Measurements from ENCODE around the gene NFATC2.

Gene NFATC2

DNA sequence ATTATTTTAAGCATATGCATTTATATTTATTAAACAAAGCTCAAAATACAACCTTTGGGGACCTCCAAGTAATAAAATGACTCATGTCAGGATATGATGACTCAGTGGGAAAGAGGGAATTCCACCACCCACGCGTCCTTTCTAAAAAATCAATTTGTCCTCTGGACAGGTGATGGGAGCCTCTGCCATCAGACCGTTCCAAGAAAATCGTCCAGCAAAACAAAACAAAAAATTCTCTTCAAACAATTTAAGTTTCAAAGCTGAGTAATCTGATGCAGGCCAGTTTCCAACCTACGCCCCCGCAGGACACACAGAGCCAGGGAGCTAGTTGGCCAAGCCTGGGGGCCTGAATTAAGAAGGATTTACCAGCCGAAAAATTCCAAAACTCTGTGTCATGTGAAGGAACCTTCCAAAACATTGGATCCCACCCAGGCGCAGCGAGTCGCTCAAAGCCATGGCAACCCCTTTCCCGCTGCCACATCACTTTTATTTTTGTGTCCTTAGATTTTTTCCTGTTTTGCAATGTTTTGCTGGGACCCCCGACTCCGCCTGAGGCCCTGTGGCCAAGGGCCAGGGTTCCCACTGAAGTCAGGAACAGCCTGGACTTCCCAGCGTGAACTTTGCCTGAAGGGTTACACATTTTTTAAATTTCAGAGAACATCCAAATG lies 95.3 kb downstream of the NFATC2 start:
- DNase-seq, result no peak

DNA sequence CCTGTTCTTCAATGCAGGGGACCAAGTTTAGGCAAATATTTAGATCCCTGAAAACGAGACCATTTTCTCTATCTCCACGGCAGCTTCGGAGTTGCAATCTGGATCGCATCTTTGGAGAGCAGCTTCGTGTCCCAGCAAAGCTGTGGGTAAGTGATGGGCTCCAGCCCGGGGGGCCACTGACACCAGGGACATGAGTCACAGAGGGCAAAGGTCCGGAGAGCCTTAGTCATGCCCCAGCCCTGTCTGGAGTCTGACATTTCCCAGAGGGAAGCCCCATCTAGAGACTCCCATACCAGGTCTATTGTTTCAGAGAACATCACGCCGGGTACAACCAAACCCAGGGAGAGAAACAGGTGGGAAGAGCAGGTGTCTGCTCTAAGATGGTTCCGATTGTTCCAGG lies 95.9 kb downstream of the NFATC2 start:
- DNase-seq, result no peak

DNA sequence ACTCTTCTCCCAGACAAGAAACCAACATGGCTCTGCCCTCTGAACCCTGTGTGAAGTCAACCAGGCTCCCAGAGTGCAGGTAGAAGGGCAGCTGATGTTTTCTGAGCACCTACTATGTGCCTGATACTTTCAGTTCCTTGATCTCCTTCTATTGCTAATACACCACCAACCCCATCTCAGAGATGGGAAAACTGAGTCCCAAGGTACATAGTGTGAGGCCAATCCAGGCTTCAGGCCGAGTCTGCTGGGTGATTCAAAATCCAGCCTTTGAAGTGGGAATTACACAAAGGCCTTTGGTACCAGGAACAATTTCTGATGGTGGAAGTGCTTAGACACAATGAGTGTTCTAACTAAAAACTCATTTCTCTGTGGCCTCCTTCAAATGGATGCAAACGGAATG lies 96.3 kb downstream of the NFATC2 start:
- no peak for DNase-seq

DNA sequence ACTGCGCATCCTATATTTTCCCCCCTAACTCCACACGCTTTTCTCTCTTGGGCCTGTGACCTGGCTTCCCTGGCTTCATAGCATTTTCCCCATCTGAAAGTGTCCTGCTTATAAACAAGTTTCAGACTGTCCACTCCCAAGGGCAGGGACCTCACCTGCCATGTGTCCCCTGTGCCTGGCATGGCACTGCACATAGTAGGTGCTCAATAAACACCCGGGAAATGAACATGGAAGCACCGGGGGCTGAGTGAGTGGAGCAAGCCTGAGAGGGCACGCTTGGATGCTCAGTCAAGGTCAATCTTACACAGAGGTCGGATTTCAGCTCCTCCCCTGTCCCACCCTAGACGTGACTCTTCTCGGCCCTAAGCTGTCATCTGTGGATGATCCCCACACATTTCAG lies 96.9 kb downstream of the NFATC2 start:
- DNase-seq, result no peak

DNA sequence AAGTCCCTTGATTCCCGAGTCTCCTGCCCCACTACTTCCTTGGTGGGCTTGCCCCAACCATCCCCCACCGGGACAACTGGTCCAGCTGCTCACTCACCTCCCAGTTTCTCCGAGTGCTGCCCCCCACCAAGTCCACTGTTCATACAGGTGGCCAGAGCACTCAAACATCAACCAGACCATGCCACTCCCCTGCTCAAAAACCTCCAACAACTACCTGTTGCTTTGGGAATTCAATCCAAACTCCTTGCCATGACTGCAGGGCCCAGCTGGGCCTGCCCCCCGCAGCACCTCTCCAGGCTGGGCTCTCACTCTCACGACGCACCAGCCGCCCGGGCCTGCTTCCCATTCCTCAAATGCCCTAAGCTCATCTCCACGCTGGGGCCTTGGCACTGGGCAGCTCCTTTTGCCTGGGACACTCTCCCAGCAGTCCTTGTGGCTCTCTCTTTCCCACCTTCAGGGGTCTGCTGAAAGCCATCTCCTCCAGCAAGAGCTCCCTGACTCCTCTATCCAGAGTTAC lies 97.5 kb downstream of the NFATC2 start:
- no peak for DNase-seq

DNA sequence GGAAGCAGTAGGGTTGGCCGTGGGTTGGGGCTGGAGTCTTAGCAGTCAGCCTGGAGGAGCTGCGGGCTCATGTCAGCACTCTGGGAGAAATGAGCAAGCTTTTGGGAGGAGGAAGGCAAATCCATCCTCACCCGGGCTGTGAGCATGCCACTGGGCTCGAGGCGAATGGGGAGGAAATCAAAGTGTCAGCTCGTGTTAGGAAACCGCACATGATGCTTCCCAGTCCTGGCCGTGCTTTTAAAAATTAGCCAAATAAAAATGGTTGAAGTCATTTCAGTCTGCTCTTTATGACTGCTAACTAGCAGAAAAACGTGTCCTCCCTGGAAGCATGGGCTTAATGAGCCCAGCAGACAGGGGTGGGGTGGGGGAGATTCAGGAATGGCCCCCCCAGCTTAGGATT lies 98.1 kb downstream of the NFATC2 start:
- DNase-seq, result no peak

DNA sequence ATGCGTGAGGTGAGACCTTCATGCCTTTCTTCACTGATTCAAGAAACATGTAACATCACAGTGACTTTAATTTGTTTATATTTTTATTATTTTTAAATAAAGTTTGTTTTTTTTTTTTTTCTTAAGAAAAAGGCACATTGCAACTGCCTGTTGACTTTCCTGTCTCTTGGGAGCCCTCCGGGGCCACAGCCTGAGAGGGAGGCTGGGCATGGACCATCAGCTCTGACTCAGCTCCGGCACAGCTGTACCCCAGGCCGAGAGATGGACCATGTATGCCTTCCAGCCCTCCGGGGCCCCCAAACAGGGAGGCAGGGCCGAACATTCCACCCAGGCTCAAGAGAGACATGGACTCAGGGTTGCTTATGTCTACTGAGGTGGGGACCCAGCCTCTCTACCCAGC lies 99.9 kb downstream of the NFATC2 start:
- DNase-seq, result no peak

DNA sequence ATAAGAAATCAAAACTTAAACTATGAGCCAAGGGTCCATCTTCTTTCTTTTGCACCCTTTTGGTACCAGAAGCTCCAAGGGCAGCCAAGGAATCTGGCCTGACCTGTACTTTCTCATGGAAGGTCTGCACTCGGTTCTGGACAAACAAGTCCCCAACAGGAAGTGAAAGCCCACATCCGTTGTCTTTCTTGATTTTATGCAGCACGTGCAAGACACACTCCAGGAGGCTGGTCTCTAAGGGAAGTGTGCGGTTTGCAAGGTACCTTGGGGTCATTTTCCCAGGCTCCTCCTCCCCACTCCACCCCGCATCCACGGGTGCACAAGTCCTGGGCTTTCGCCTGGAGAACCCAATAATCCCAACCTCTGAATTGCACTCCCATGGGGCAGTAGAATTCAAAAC lies 101.9 kb downstream of the NFATC2 start:
- no peak for DNase-seq

DNA sequence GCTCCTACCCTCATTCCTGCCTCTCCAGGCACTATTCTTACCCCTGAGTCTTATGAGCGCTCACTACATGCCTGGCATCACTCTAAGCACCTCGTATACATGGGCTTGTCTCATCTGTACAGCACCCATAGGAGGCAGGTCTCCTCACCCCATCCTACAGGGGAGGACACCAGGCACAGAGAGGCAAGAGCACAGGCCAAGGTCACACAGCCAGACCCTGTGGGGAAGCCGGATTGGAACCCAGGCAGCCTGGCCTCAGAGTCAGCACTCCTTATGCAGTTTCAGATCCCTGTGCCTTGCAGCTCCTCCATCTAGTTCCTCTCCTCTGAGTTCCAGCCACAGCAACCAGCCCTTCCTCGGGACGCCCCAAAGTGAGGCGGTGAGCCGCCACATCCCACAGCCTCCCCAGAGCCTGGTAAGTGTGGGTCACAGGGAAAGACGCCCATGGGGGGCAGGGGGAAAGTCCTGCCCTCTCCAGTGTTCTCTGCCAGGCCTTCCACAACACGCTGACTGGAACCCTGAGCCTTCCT lies 103.3 kb downstream of the NFATC2 start:
- no peak for DNase-seq

DNA sequence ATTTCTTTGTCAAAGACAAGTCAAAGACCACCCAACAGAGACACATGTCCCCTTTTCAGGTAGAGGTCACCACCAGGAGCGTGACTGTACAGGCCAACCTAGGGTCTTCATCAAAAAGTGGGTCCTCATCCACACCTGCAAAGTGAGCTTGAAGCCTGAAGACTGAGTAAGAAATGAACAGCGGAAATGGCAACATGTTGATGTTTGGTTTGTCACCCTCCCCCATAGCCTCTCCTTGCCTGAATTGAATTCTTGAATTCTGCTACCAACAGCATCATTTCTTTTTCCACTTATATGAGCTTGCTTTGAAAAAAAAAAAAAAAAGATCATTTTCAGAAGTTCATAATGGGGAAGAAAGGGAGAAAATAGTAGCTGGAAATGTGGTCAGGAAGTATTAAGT lies 104.4 kb downstream of the NFATC2 start:
- no peak for DNase-seq

DNA sequence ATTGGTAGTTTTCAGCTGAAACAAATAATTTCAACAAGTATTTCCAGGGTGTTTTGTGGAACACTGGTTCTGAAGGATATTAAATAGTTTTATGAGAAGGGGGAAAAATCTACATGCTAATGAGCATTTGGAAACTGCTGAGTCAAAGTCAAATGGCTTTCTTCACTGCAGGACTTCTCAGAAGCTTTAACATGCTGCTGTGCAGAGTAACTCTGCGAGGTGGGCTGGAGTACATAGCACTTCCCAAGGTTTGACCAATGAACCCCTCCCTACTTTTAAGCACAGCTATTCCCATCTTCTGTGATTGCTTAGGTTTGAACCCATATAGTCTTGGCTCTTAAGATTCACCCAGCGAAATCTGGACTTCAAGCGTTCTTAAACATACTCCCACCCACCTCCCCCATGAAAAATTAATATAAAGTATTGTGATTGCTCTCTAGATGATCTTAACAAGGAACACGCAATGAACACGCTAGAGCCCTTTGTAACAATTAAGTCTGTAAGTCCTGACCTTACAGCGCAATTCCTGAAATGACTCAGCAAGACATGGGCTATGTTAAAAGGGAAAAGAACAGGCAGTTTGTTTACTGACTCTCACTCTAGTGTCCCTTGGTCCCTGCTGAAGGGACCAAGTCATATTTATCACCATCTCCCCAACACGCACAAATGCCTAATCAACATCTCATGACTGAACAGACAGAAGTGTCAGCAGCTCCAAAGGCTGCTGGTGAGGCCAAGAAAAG lies 105.2 kb downstream of the NFATC2 start:
- no peak for DNase-seq

DNA sequence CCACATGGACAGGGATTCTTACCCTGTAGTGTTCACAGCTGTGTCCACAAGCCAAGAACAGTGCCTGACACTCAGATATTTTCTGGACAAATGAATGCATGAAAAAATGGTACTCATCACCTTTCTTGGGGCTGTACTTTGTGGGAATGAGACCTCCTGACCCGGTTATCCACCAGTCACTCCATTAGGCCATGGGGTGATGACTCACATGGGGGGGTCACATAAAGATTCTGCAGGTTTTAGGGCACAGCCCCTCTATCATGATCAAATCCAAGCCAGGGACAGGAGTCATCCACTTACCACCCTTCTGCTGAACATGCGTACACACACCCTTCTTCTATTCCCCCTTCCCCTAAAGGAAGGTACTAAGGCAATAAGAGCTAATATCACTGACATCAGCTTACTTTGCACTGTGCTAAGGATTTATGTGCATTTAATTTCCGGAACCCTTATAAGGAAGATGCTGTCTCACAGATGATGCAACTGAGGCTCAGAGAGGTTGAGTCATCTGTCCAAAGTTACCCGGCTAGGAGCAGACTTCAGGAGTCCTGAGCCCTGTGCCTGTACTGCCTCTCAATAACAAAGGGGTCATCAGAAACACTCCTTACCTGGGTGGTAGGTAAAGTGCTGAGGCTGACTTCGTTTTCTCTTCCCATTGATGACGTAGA lies 107.8 kb downstream of the NFATC2 start:
- DNase-seq, result no peak

DNA sequence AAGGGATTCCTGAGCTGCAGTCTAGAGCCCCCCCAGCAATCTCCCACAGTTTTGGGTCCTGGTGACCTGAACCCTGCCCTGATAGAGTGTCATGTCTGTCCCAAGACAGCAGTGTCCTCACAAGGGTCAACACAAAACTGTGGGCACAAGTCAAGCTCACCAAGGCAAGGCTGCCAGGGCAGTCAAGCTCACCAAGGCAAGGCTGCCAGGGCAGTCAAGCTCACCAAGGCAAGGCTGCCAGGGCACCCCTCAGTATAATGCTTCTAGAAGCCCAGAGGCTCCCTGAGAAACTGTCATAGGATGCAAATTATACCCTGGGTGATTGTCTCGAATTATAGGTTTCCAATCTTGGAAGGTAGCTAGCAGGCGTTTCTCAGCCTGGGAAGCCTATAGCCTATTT lies 108.5 kb downstream of the NFATC2 start:
- DNase-seq, result no peak

DNA sequence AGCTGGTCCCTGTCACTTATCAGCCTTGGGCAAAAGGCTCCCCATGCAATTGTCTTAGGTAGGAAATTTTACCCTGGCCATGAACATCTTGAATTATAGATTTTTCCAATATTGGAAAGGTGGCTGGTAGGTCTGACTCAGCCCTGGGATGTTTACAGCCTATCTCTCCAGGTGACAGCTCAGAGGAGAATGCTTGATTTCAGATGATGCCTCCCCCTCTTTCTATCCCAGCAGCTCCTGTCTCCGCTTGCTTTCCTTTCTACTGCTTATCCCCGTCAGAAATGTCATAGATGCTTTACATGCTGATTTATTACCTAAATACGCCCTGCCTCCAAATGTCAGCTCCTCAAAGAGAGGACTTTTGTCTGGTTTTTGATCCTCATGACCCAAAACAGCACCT lies 109.6 kb downstream of the NFATC2 start:
- DNase-seq, result no peak

DNA sequence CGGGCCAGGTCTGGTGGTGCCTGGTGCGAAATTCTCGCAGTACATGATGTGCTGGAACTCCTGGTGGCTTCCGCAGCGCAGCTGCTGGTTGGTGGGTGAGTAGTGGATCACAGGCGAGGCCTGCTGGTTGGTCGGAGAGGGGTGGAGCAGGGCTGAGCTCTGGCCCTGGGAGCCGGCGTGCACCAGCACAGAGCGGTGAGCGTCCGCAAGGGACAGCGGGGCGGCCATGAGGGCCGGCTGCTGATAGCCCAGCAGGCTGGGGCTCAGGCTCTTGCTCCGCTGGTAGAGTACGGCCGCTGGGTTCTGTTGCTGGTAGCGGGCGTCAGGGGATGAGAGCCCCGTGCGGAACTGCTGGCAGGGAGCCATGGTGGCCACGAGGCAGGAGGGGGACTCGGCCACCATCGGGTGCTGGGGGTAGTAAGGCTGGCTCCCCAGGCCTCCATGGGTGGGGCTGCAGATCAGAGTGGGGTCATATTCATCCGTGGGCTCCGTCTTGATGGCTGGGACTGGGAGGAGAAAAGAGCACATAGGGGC lies 110.2 kb downstream of the NFATC2 start:
- DNase-seq, result no peak

DNA sequence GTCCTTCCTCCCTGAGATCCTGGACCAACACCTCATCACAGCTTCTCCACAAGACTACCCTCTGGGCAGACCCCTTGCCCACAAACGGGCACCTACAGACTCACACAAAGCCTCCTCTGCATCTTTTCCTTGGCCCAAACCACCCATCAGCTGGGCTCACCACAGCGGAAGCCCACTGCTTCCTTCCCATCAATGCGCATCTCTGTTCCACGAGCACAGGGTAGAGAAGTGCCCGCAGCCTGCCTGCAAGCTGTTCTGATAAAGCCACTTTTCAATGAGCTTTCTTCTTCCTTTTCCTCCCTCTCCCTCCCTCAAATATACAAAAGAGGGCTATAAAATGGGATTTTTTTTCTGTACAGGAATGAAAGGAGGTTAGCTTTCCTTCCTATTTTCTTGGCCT lies 111.2 kb downstream of the NFATC2 start:
- DNase-seq, result no peak

DNA sequence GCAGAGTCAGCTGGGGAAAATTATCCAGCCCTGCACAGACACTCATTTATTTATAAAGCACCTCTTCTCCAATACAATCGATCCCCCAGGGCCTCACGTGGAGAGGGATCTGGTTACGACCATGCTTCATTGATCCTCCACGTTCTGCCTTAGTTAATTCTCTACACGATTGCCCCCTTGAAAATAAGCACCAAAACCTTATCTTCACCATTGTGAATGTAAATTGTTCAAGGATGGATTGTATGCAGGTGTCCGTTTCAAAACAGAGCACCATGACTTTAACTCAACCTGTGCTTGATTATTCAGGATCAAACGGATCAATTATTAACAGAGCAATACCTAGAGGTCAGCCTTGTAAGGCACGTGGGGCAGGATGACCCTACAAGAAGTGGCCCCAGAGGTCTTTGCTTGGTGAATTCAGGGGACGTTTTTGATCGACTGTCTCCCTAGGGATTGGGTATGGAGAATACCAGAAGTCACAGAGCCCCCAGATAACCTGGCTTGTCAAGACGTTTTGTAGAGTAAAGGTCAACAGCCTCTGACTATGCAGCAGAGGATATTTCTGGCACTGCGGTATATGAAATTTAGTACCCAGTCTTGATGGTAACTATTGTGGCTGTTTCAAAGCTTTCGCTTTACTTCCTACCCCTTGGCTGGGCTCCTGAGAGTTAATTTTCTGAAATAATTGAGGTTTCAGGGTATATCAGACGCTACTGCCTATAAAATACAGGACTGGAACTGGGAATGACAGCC lies 112.1 kb downstream of the NFATC2 start:
- DNase-seq, result no peak

DNA sequence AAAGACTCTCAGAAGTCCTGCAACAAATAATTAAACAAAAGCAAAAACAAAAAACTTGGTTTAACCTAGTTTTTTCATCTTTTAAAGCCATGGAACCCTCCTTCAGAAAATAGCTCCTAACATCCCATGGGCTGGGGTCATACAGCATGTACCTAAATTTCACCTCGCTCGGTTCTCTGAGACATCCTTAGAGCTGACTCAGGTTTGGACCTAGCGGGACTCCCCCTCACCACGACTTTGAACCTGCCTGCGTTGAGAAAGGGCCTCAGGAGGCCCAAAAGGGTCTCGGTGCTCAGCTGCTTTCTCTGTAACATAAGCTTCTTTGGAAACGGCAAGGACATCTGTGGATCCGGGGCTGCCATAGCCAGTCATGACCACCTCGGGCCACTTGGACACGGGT lies 112.8 kb downstream of the NFATC2 start:
- no peak for DNase-seq

DNA sequence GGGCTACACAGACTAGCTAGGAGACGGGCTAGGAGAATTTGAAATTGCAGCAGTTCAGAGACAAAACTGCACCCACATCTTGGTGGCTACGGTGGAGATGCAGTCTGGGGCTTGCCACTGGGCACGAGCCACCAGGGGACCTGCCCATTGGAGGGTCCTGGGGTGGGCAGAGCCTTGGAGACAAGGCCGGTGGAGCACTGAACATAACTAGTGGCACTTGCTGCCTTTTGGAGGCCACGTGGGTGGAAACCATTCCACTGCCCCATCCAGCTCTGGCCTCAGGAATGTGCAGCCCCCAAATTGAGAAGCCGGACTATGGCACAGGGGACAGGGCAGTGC lies 113.4 kb downstream of the NFATC2 start:
- DNase-seq, result no peak

DNA sequence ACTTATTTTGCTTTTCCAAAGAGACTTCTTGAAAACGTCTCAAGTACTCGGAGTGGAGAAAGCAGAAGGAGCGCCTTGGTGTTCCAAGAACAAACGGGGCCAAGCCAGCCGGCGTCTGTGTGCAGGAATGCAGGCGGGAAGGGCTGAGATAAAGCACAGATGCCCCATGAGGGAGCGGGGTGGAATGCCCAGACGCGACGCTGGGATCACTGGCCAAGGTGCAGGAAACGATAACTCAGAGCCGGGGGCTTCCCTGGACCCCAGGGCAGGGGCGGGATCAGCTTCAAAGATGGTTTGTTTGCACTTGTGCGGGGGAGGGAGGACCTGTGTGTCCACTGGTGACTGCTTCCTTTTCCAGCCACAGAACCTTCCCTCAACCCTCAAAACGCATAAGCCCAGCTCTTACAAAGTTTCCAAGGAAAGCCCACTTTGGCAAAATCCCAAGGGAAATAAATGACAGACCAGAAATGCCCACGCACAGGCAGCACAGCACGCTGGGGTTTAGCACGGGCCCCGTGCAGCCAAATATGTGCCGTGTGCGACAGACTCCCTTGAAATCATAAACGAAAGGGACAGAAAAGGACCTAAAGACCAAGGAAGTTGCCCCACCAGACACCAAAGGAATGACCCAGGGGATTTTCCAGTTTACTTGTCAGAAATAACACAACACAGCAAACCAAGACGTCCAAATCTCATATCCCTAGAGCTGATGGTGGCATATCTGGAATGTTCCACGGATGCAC lies 113.9 kb downstream of the NFATC2 start:
- DNase-seq, result no peak

DNA sequence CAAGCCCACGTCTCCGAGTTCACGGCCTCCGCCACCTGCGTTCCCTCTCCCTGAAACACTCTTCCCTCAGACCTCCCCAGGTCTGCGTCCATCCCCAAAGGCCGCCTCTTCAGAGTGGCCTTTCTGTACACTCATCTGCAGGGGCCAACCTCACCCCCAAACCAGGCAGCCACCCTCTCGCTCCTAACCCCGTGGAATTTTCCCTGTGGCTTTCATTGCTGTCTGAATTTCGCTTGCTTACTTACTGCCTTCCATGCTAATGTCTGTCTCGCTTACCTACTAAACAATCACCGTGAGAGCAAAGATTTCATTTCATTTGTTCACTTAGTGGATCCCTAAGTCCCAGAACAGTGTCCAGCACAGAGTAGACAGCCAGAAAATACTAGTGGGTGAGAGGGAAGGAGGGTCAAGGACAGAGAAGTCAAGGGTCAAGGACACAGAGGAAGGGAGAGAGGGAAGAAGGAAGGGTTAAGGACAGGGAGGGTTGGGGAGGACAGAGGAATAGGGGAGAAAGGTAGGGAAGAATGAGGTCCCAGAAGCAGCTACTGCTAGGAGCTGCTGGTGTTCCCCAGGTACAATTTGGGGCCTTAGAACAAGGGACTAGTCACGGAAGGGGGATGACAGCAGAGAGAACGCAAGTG lies 114.7 kb downstream of the NFATC2 start:
- no peak for DNase-seq

Measured in NK-92 treated with Interleukin-12 subunit alpha and Interleukin-12 subunit beta, amount 100 ng/mL, for 24 hours (cell line).